ENCODE data around the gene LIMK2.
"Not testable (repeated sequence)": the region's sequence is repeated elsewhere in the genome, so short reads cannot be mapped to it uniquely, and the experiment has no call there.

The LIMK2 gene

DNA sequence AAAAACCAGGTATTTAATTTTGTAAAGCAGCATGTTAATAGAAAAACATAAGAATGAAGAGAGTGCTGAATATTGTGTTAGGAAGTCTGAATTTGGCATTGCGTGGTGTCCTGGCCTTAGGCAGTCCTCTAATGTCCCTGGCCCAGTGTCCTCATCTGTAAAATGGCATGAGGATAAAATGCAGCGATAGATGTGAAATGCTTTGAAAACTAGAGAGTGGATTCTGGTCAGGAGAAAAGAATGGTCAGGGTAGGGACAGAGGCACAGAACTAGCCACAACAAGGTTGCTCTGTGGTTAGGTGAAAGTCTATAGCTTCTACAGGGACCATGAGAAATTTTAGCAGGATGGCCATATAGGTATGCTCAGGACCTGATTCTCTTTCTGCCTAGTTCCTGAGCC is 33.2 kb upstream of the LIMK2 start:
- TF ChIP-seq, protein P1, sequence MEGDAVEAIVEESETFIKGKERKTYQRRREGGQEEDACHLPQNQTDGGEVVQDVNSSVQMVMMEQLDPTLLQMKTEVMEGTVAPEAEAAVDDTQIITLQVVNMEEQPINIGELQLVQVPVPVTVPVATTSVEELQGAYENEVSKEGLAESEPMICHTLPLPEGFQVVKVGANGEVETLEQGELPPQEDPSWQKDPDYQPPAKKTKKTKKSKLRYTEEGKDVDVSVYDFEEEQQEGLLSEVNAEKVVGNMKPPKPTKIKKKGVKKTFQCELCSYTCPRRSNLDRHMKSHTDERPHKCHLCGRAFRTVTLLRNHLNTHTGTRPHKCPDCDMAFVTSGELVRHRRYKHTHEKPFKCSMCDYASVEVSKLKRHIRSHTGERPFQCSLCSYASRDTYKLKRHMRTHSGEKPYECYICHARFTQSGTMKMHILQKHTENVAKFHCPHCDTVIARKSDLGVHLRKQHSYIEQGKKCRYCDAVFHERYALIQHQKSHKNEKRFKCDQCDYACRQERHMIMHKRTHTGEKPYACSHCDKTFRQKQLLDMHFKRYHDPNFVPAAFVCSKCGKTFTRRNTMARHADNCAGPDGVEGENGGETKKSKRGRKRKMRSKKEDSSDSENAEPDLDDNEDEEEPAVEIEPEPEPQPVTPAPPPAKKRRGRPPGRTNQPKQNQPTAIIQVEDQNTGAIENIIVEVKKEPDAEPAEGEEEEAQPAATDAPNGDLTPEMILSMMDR (IDR thresholded peaks at IDR 0.05; ENCODE audit: low read depth, low read length, missing control alignments), result no peak
- no peak overlapping the region for H3K4me3 ChIP-seq (replicated peaks; ENCODE audit: low read depth, low read length)
- no peak for DNase-seq (ENCODE audit: extremely low read depth, low read depth)

DNA sequence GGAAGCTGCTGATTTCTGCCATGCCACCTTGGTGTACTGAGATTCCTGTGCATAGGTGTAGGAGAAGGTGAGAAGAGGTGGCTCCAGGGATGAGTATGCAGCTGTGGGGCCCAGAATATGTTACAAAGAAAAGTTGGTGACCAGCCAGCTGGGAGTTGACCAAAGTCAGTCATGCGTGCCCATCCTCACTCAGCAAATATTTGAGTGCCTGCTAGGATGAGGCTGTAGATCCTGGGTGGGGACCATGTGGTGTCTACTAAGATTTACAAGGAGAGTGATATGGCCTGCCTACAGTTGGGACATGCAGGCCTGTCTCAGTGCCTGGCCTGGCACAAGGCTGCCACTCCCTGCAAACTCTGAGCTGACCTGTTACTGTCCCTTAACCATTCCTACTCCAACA is 32.8 kb upstream of the LIMK2 start:
- TF ChIP-seq, protein P1 (IDR thresholded peaks at IDR 0.05; ENCODE audit: low read depth, low read length, missing control alignments), result no peak
- DNase-seq (ENCODE audit: extremely low read depth, low read depth), result no peak
- no peak overlapping the region for H3K4me3 ChIP-seq (replicated peaks; ENCODE audit: low read depth, low read length)

DNA sequence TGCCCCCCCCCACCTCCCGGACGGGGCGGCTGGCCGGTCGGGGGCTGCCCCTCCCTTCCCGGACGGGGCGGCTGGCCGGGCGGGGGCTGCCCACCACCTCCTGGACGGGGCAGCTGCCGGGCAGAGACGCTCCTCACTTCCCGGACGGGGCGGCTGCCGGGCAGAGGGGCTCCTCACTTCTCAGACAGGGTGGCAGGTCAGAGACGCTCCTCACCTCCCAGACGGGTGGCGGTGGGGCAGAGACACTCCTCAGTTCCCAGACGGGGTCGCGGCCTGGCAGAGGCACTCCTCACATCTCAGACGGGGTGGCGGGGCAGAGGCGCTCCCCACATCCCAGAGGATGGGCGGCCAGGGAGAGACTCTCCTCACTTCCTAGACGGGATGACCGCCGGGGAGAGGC is 28.1 kb upstream of the LIMK2 start:
- DNase-seq (ENCODE audit: extremely low read depth, low read depth), result no peak
- H3K4me3 ChIP-seq (replicated peaks; ENCODE audit: low read depth, low read length), result no peak overlapping the region
- TF ChIP-seq, protein P1 (IDR thresholded peaks at IDR 0.05; ENCODE audit: low read depth, low read length, missing control alignments), result no peak

DNA sequence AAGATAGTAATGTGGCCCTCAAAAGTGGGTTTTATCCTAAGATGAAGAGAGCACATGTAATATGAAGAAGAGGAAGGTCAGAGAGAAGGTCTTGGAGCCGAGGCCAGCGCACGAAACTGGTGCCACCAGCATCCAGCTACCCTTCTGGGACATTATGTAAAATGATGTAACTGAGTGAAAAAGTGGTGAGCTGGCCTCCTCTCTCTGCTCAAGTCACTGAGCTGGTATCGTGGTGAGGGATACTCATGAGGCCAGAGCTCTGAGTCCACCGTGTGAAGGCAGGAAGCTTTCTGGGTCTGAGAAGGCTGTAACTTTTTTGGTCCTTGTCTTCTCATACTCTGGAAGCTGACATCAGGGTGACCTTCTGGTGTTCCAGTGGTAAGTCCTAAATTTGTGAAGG is 27.0 kb upstream of the LIMK2 start:
- no peak overlapping the region for H3K4me3 ChIP-seq (replicated peaks; ENCODE audit: low read depth, low read length)
- DNase-seq (ENCODE audit: extremely low read depth, low read depth), result no peak
- TF ChIP-seq, protein P1 (IDR thresholded peaks at IDR 0.05; ENCODE audit: low read depth, low read length, missing control alignments), result no peak

DNA sequence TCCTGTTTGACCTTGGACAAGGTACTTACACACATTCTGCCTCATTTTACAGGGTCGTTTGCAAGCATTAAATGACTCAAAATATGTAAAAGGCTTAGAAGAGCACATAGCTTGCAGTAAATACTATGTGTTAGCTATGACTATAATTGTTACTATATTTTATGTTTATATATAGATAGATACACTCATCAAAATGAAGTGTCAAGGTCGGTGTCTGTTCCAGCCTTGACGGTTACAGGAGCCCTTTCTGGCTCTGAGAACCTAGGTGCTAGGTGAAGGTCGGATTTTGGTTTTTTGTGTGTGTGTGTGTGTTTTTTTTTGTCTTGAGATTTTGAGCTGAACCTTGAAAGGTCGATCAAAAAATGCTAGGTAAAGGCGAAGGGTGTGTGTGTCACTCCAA is 24.5 kb upstream of the LIMK2 start:
- no peak for DNase-seq (ENCODE audit: extremely low read depth, low read depth)
- no peak overlapping the region for H3K4me3 ChIP-seq (replicated peaks; ENCODE audit: low read depth, low read length)
- TF ChIP-seq, protein P1 (IDR thresholded peaks at IDR 0.05; ENCODE audit: low read depth, low read length, missing control alignments), result no peak

DNA sequence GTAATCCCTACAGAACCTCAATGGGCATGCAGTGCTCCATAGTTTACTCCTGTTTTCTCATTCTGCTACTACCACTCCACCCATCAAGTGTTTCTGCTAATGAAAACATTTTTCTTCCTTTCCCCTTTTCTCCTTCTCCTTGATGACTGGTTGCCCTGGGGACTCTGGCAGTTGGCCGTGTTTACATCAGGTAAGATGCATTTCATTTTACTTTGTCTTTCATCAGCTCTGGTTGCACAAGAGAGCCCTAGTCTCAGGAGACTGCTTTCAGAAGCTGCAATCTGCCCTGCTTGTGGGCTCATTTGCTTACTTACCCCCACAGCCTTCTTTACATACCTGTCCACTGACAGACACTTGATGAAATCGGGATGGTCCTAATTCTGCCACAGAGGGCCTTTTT is 19.6 kb upstream of the LIMK2 start:
- no peak overlapping the region for H3K4me3 ChIP-seq (replicated peaks; ENCODE audit: low read depth, low read length)

DNA sequence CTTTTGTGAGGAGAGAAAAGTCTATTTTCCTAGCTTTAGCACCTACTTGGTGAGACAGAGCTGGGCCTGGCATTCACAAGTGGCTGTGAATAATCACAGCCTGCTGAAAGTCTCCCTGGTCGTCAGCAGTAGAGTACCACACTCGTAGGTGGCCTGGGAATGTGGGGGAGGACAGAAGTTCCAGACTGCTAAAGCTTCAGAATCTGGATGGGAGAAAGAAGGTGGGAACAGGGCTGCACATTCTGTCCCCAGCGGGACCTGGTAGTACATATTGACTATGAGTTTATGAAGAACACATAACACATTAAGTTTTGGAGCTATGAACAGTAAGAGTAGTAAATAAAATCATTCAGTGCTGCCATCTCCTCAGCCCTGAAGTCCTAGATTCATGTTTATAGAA is 19.0 kb upstream of the LIMK2 start:
- TF ChIP-seq, protein P1 (IDR thresholded peaks at IDR 0.05; ENCODE audit: low read depth, low read length, missing control alignments), result no peak
- DNase-seq (ENCODE audit: extremely low read depth, low read depth), result no peak
- H3K4me3 ChIP-seq (replicated peaks; ENCODE audit: low read depth, low read length), result no peak overlapping the region

More for the DNA sequence above, 19.6 kb upstream of the LIMK2 start:
- TF ChIP-seq, protein P1 (IDR thresholded peaks at IDR 0.05; ENCODE audit: low read depth, low read length, missing control alignments), result no peak
- no peak for DNase-seq (ENCODE audit: extremely low read depth, low read depth)

DNA sequence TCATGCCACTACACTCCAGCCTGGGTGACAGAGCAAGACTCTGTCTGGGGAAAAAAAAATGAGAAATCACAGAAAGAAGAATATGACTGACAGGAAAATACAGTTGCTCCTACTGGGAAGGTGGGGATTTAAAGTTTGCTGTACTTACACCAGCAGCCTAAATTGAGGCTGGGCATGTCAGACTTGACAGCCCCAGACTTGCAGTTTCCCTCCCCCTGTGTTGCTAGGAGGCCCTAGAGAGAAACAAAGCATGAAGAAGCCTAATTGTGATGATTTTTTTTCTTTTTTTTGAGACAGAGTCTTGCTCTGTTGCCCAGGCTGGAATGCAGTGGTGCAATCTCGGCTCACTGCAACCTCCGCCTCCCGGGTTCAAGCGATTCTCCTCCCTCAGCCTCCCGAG is 17.4 kb upstream of the LIMK2 start:
- DNase-seq (ENCODE audit: extremely low read depth, low read depth), result not testable (repeated sequence)

More for the DNA sequence above, 17.4 kb upstream of the LIMK2 start:
- H3K4me3 ChIP-seq (replicated peaks; ENCODE audit: low read depth, low read length), result not testable (repeated sequence)

All from HFF-Myc (cell line).